Effector CD8-positive, alpha-beta T cell (primary cell): ENCODE measurements around the gene MYBPC1.

Experiments
- DNase-seq: peaks from one replicate; lab custom pipeline; 2025; lab: John Stamatoyannopoulos, UW

The MYBPC1 gene

DNA sequence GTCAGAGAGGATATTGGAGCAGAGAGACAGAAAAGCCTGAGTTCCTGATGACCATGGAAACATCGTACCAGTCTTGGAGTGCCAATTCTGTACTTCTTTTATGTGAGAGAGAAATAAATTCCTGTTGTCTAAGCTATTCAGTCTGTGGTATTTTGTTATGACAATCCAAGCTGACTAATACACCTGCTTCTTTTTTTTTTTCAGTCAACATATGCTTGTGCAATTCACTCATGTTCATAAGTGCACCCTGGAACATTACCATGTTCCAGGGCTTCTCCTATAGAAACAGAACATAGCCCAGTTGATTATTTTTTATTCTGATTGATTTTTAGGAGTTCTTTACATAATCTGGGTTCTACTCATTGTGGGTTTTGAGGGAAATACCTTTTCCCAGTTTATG is 100.9 kb downstream of the MYBPC1 start:
- DNase-seq, result no peak

DNA sequence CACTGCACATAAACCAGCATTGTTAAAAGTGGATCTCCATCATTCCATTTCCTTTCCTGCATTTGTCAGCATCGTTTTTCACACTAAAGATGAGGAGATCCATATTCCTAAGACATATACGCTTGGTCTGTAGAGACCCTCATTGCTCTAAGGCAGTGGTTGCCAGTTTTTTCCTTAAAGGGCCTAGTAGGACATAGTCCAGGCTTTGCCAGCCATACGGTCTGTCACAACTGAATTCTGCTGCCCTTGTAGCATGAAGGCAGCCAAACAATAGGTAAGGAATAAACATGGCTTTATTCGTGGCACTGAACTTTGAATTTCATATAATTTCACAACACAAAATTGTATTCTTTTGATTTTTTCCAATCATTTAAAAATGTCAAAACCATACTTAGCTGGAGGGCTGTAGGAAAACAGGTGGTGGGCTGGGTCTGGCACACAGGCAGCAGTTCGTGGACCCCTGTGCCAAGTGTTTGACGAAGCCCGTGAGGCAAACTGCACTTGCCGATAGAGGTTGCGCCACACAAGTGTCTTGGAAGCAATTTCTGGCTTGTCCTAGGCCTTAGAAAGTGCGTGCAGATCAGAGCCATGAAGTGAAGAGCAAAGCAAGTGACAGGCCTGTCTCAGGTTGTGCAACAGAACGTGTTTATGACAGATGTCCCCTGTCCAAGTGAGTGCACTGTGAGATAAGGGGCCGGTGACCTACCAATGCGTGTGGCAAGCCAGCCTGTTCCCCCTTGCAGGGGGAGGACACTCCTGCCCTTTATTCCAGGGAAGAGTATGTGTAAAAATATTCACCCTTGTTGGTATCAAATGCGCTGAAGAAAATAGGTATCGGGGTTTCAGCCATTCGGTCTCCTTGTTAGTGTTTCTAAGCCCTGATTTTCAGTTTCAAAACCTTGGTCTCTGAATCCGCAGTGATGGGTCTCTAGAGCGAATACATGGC is 101.8 kb downstream of the MYBPC1 start:
- no peak for DNase-seq

DNA sequence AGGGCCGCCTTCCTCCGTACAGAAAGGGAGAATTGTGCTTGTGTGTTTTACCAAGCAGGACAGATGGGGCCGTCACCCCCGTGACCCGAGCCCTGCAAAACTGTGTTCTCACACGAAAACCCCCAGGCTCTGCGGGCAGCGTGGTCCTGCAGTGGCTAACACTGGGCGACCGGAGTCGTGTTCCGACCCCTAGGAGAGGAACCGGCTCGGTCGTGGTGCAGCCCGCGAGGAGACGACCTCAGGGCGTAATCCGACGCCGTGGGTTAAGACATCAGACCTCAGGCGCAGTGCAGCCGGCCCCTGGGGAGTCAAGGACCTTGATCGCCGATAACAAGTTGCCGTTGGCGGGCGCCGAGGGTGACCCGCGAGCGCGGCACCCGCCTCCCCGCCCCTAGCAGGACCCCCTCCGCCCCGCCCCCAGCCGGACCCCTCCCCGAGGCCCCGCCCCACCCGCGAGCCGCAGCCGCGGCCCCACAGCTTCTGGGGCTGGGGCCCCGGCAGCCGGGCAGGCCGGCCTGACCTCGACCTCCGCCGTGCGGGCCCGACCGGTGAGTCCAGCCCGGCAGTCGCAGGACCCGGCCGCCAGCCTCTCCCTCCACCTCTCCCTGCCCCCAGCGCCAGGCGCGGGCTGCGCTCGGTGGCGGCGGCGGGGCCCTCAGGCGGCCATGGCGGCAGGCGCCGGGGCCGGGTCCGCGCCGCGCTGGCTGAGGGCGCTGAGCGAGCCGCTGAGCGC is 102.6 kb downstream of the MYBPC1 start, which contains the start of gene CHPT1:
TSS of gene CHPT1 (plus strand) at position 444 of the 733 bp plus-strand sequence. CDS start at position 666, 222 bp downstream.
- peak; percentile 35 for DNase-seq

DNA sequence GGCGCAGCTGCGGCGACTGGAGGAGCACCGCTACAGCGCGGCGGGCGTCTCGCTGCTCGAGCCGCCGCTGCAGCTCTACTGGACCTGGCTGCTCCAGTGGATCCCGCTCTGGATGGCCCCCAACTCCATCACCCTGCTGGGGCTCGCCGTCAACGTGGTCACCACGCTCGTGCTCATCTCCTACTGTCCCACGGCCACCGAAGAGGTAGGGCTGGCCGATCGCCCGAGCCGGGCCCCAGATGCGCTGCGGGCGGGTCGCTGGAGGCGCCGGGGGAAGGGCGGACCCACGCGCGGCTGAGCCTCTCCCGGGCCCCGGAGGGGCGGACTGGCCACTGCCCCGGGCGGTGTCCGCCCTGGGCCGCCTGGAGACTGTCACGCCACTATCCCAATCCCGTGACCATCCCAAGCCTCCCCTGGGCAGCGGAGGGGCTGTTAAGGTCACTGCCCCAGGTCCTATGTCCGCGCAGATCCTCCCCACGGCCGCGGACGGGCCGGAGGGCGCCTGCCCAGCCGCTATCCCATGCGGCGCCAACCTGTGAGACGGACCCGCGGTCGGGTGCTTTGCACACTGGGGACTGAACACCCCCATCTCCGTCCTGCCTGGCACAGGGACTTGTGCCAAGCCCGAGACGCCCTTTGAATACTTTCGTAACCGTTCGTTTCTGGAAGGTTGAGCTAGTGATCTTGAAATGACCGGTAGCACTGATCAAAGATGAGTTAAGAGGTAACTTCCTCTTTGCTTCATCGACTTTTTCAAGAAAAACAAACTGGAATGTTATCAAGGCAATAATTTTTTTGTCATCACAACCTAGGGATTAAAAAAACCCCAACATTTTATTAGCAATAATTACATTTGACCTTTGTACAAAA is 103.4 kb downstream of the MYBPC1 start:
- DNase-seq, result no peak

DNA sequence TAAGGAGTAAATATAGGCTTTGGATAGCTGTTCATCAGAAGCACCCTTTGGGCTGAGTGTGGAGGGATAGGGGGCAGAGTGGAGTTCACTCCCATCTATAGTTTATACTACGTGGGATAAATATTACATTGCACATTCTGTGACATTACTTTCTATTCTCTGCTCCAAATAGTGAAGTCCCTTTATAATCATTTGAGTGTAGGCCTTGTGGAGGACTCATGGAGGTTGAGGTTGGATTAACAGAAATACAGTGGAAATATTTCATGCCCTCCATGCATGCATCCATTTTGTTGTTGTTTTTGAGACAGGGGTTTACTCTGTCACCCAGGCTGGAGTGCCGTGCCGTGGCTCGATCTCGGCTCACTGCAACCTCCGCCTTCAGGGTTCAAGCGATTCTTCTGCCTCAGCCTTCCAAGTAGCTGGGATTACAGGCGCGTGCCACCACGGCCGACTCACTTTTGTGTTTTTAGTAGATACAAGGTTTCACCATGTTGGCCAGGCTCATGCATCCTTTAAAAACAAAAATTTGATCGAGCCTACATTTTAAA is 104.1 kb downstream of the MYBPC1 start:
- no peak for DNase-seq

GRCh38 chr12:101700299-101700820 is 105.6 kb downstream of the MYBPC1 start:
- DNase-seq, result no peak

DNA sequence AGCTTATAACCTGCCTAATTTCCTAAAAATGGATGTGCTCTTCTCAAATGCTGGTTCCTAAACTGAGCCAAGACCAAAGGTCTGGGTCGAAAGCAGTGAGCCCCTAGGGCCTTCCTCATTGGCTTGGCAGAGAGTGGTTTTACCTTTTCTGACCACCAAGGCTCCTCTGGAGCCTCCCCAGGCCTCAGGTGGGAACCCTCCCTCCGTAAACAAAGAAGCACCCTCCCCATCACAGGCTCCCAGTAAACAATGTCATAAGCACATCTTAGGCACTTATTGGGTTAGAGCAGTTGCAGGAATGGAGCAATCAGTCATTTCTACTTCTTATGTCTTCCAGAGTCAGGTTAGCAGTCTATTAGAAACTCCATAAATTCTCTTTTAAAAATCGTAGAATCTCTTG is 108.7 kb downstream of the MYBPC1 start:
- DNase-seq, result no peak

- no peak for DNase-seq
Measured at GRCh38 chr12:101706403-101706802, 111.6 kb downstream of the MYBPC1 start.

DNA sequence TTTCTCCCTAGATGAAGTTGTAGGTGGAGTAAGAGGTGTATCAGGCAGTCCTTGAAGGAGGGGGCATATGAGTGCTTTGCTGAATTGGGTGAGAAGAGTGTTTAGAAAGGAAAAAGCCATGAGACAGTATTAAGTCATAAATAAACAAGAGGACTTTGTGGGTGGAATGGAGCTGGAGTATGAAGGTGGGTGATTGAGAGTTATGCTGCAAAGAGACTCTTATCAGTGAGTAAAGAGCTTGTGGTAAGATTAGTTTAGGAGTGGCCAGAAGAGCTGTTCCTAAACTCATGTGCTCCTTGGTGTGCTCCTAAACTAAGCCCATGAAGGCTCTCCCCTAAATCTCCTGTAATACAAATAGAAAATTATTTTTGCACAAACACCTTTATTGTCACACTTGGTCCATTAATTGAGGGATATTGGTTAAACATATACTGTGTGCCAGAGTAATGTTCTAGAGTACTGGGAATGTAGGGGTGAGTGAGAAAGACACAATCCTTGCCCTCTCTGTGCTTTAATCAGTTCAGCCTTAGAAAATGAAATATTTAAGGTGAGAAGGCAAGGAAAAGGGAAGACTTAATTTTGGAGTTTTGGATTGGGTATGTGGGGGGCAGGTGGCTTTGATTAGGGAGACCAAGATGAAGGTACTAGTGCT is 112.5 kb downstream of the MYBPC1 start:
- no peak for DNase-seq

- no peak for DNase-seq
Measured at GRCh38 chr12:101710288-101710687, 115.5 kb downstream of the MYBPC1 start.

- no peak for DNase-seq
Measured at GRCh38 chr12:101713059-101713682, 118.4 kb downstream of the MYBPC1 start.

DNA sequence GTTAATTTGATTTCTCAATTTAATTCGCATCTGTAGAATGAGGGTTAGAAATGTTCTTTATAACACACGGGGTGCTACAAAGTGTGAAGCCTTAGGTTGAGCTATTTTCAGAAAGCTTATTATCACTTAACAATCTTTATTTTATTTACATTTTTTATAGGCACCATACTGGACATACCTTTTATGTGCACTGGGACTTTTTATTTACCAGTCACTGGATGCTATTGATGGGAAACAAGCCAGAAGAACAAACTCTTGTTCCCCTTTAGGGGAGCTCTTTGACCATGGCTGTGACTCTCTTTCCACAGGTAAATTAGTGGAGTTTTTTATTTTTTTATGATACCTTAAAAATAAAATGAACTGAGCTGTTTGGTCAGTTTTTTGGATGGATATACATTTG is 119.2 kb downstream of the MYBPC1 start:
- no peak for DNase-seq

DNA sequence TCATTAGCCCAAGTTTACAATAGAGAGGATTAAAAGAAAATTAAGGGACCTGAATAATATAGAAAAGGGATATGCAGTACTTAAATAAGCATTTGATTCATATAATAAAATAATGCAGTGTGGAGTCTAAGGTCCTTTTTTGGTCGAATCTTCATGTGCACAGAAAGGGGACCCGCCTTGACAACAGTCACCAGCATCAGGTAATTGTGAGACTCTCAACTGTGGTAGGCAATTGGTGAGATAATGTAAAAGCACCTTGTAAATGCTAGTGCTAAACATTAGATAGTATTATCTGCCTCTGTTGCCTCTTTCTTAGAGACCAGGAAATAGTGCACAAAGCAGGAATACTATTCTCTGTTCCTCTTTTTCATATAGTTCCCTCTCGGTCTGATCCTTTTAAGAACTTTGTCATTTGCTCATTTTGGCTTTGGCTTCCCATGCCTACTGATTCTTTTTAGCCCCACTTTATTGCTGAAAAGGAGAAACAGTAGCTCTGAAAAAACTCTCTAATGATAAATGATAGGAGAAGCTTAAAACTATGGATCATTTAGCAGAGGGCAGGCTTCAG is 120.2 kb downstream of the MYBPC1 start:
- DNase-seq, result no peak

- no peak for DNase-seq
Measured at GRCh38 chr12:101719566-101719965, 124.8 kb downstream of the MYBPC1 start.

- DNase-seq, result no peak
Measured at GRCh38 chr12:101720118-101720517, 125.3 kb downstream of the MYBPC1 start.

GRCh38 chr12:101722392-101722791 is 127.6 kb downstream of the MYBPC1 start:
- DNase-seq, result no peak

DNA sequence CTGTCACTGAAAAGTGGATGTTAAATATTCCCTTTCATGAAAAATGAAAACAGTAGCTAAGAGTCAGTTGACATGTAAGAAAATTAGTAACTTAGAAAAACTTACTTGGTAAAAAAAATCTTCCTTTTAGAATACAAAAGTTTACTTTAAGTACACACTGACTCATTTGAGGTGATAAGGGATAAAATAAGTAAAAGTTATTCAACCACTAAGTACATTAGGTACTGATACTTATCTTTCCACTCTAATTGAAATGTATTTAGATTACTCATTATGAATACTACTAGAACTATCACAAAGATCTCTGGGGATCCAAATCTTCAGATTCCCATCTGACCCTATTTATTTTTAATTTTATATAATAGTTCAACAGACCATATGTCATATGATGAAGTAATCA is 132.3 kb downstream of the MYBPC1 start:
- no peak for DNase-seq

DNA sequence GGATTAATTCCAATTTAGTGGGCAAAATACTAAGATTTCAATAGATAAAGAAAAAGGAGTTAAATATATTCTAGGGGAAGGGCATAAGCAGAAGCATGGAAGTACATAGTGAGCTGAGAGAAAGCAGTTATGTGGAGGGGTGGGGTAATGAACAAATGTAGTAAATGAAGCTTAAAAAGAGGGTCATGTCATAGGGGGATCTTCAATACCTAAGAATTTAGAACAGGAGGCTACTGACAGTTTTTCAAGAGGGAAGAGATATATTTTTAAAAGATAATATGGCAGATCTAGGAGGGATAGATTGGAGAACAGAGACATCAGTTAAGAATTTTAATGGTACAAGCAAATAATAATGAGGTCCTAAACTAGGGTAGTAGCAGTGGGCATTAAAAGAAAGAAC is 135.1 kb downstream of the MYBPC1 start:
- DNase-seq, result no peak

DNA sequence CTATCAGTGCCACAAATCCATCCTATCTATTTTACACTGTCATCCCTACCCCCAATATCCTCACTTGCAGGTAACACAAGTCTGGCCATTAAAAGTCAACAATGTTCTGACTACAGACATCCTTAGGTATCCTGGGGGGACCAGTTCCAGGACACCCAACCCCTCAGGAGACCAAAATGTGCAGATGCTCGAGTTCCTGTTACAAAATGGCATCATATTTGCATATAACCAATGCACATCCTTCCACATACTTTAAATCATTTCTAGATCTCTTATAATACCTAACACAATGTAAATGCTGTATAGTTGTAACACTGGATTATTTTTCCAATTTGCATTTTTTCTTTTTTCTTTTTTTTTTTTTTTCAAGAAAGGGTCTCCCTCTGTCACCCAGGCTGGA is 137.5 kb downstream of the MYBPC1 start:
- DNase-seq, result no peak

DNA sequence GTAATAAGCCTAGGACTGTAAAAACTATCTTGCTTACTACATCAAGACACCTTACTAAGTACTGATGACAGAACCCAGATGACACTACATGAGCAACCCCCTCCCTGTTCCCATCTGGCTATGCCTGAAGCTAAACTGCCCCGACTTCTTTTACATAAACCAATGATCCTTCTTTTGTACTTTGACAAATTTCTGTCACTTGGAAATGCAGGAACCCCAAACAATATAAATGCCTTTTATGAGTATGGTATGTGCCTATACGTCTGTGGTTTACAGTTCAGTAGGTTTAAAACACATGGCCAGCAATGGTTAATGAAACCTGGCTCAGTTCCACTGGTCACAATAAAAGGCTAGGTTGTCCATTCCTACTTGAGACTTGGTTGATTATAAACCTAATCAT is 138.4 kb downstream of the MYBPC1 start:
- no peak for DNase-seq
